Thyroid gland (tissue), 4 donors: ENCODE measurements around the gene LCE6A. TPM values are rescaled to one million over a fixed set of nuclear protein-coding genes. Genes with fewer than 3 reads are reported as not detected.

Experiments used
- DNase-seq, 2 donors: peaks; one replicate each; pipeline ENCODE4 v3.0.0-alpha.2; 2019
- H3K27ac ChIP-seq, 3 donors: fragments of 200-600 bp; sonication (generic); 1 replicate in 2 of 3; 2 replicates in 1 of 3; pipeline ENCODE4 v1.5.1; 2016 to 2019; ENCODE audit warnings: mild to moderate bottlenecking in 1 of 3, moderate library complexity in 1 of 3
- H3K27me3 ChIP-seq: fragments of 200-600 bp; sonication (generic); one replicate; pipeline ENCODE4 v1.5.1; 2019
- H3K36me3 ChIP-seq, 2 donors: fragments of 200-600 bp; sonication (generic); one replicate each; pipeline ENCODE4 v1.5.1; 2016 to 2019
- H3K4me1 ChIP-seq, 2 donors: fragments of 200-600 bp; sonication (generic); one replicate each; pipeline ENCODE4 v1.5.1; 2017 to 2019
- H3K4me3 ChIP-seq, 3 donors: fragments of 200-600 bp; sonication (generic); replicated peaks in 1 of 3; 1 replicate in 2 of 3; 2 replicates in 1 of 3; pipeline ENCODE4 v1.5.1; 2016; ENCODE audit warnings: mild to moderate bottlenecking in 1 of 3
- H3K9me3 ChIP-seq: fragments of 200-600 bp; sonication (generic); one replicate; pipeline ENCODE4 v1.5.1; 2017
- CTCF ChIP-seq, 6 experiments: fragments of 200-600 bp in 3 of 6; fragments of 450-650 bp in 3 of 6; sonication (generic) in 3 of 6; IDR thresholded peaks; one replicate each; pipeline ENCODE4 v1.5.1; 2016 to 2019; ENCODE audit warnings: antibody characterized with exemption in 6 of 6, mild to moderate bottlenecking in 2 of 6, inconsistent platforms in 1 of 6, moderate library complexity in 1 of 6
- POLR2A ChIP-seq, 2 donors: fragments of 450-650 bp; IDR thresholded peaks; one replicate each; pipeline ENCODE4 v1.6.1; 2017; ENCODE audit warnings: antibody characterized with exemption in 2 of 2, mild to moderate bottlenecking in 2 of 2, moderate library complexity in 1 of 2
- WGBS, 2 donors: methylation state at CpG; one replicate each; pipeline ENCODE4 v1.1.5; 2017; 5-methylcytosine and 5-hydroxymethylcytosine counted together
- intact Hi-C: fragments of 100-400 bp; cut with DNase I; formaldehyde crosslinking; loops from one replicate; pipeline ENCODE4 v1.15.1; 2023
- total RNA-seq, 4 donors: library from RNA; depleted of rRNA; stranded (reverse); fragments of >200 nt; gene quantifications; one replicate each; pipeline ENCODE4 v1.2.3, GENCODE V29; 2016

LCE6A gene
- total RNA-seq, 4 donors from 2014 or later: not detected

GRCh38 chr1:152811050-152811449 is 31.6 kb upstream of the LCE6A start:
- TF ChIP-seq CTCF (IDR thresholded peaks at IDR 0.05) (no peak), POLR2A (IDR thresholded peaks at IDR 0.05) (no peak)

GRCh38 chr1:152811671-152812070 is 31.0 kb upstream of the LCE6A start, which contains the start of gene LCE1B:
Gene LCE1B, plus strand, starts transcription at chr1:152811971. Its CDS starts 476 bp downstream, at chr1:152812447.
- 76 to 90% methylated on average over 2 of the region's 2 CpGs for WGBS, 2 donors
- no peak for DNase-seq
- intact Hi-C loops: no loop called here
- Histone ChIP-seq H3K4me1 (no peaks in the 10 kb centered on the region), H3K36me3 (no peaks in the 10 kb centered on the region), H3K4me3 (no peak within 1 kb of the TSS), H3K27ac (no peak within 1 kb of the TSS), H3K27me3 (no peaks in the 10 kb centered on the region), H3K9me3 (no peaks in the 10 kb centered on the region)
- TF ChIP-seq CTCF (IDR thresholded peaks at IDR 0.05) (no peak), POLR2A (IDR thresholded peaks at IDR 0.05) (no peak)

More at GRCh38 chr1:152811050-152811449, 31.6 kb upstream of the LCE6A start:
- WGBS, 2 donors: 79 to 91% methylated on average over 2 of the region's 2 CpGs
- no peak for DNase-seq
- no peak overlapping the region for H3K27ac ChIP-seq
- no peaks in the 10 kb centered on the region for H3K36me3 ChIP-seq
- no peaks in the 10 kb centered on the region for H3K27me3 ChIP-seq
- intact Hi-C loops: no loop called here
- H3K4me1 ChIP-seq: no peaks in the 10 kb centered on the region
- no peaks in the 10 kb centered on the region for H3K9me3 ChIP-seq
- H3K4me3 ChIP-seq: no peak overlapping the region

GRCh38 chr1:152817309-152817708 is 25.3 kb upstream of the LCE6A start:
- intact Hi-C loops: no loop called here
- Histone ChIP-seq H3K4me3 (no peak overlapping the region), H3K4me1 (no peaks in the 10 kb centered on the region), H3K27me3 (no peaks in the 10 kb centered on the region), H3K27ac (no peak overlapping the region), H3K36me3 (no peaks in the 10 kb centered on the region), H3K9me3 (no peaks in the 10 kb centered on the region)
- no peak for DNase-seq
- WGBS, 2 donors: 86 to 91% methylated on average over 6 of the region's 6 CpGs
- TF ChIP-seq CTCF (IDR thresholded peaks at IDR 0.05) (no peak), POLR2A (IDR thresholded peaks at IDR 0.05) (no peak)

- Histone ChIP-seq H3K27ac (no peak overlapping the region), H3K4me1 (no peaks in the 10 kb centered on the region), H3K27me3 (no peaks in the 10 kb centered on the region), H3K9me3 (no peaks in the 10 kb centered on the region), H3K4me3 (no peak overlapping the region), H3K36me3 (no peaks in the 10 kb centered on the region)
- DNase-seq: no peak
- TF ChIP-seq CTCF (IDR thresholded peaks at IDR 0.05) (no peak), POLR2A (IDR thresholded peaks at IDR 0.05) (no peak)
- intact Hi-C loops: no loop called here
- WGBS, 2 donors: 52% methylated on average over 5 of the region's 5 CpGs
Measured at GRCh38 chr1:152823294-152823693, 19.4 kb upstream of the LCE6A start.

- no peak overlapping the region for H3K27ac ChIP-seq
- no peak for DNase-seq
- H3K27me3 ChIP-seq: no peaks in the 10 kb centered on the region
- H3K4me3 ChIP-seq: no peak overlapping the region
- no peaks in the 10 kb centered on the region for H3K4me1 ChIP-seq
- H3K36me3 ChIP-seq: no peaks in the 10 kb centered on the region
- intact Hi-C loops: no loop called here
- H3K9me3 ChIP-seq: no peaks in the 10 kb centered on the region
- TF ChIP-seq CTCF (IDR thresholded peaks at IDR 0.05) (no peak), POLR2A (IDR thresholded peaks at IDR 0.05) (no peak)
Measured at GRCh38 chr1:152824964-152825363, 17.7 kb upstream of the LCE6A start.
